HG03565 (cell line): Measurements from ENCODE around the gene ATL3.
"Not testable (repeated sequence)": the region's sequence is repeated elsewhere in the genome, so short reads cannot be mapped to it uniquely, and the experiment has no call there.

Experiments
- ATAC-seq: cut with Tn5 transposase; IDR thresholded peaks from one replicate; pipeline ENCODE4 v1.9.1; 2021; ENCODE audit warnings: mild to moderate bottlenecking, moderate library complexity; ENCODE audit not compliant: unreplicated experiment

ATL3 gene

GRCh38 chr11:63595296-63595695 lies 75.9 kb downstream of the ATL3 start:
- no peak for ATAC-seq

GRCh38 chr11:63592975-63593395 lies 78.2 kb downstream of the ATL3 start:
- no peak for ATAC-seq

DNA sequence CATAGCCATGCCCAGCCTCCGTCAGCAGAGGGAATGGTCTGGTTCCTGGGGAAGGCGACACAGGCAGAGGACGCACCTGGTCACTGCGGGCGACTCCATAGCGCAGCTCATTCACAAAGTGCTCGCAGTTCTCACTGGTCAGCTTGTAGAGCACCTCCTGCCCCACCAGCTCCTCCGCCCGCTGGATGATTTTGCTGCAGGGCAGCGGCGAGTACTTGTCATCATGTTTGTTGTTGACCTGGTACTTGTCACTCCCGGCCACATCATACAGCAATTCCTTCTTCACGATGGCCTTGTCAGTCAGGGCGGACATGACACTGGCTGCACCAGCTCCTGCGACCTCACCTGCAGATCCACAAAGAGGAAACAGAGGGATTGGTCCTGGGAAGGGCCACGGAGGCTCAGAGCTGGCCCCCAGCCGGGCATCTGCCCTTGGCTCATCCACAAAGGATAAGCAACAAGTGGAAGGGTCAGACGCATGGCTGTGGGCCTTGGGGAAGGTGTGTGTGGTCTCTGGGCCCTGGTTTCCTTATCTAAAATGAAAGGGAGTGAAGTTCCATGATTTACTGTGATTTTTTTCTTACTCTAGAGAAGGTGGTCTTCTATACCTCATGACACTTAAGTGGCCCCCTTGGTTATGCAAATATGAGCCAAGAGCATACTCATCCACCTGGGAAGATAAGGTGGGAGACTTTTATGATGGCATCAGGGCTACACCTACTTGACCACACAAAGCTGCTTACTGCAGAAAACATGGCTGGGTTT lies 81.0 kb downstream of the ATL3 start:
- no peak for ATAC-seq

GRCh38 chr11:63589000-63589399 lies 82.2 kb downstream of the ATL3 start:
- no peak for ATAC-seq

GRCh38 chr11:63586451-63587166 lies 84.6 kb downstream of the ATL3 start:
- ATAC-seq, result no peak

GRCh38 chr11:63583357-63583677 lies 87.9 kb downstream of the ATL3 start:
- ATAC-seq, result no peak

DNA sequence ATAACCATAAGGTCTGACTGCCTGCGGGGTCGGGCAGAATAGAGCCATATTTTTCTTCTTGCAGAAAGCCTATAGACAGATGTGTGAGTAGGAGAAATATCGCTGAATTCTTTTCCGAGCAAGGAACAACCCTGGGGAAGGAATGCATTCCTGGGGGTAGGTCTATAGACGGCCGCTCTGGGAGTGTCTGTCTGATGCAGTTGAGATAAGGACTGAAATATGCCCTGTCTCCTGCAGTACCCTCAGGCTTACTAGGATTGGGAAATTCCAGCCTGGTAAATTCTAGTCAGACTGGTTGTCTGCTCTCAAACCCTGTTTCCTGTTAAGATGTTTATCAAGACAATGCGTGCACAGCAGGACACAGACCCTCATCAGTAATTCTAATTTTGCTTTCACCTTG lies 90.0 kb downstream of the ATL3 start:
- not testable (repeated sequence) for ATAC-seq

DNA sequence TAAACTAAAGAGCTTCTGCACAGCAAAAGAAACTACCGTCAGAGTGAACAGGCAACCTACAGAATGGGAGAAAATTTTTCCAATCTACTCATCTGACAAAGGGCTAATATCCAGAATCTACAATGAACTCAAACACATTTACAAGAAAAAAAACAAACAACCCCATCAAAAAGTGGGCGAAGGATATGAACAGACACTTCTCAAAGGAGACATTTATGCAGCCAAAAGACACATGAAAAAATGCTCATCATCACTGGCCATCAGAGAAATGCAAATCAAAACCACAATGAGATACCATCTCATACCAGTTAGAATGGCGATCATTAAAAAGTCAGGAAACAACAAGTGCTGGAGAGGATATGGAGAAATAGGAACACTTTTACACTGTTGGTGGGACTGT lies 92.3 kb downstream of the ATL3 start:
- ATAC-seq, result not testable (repeated sequence)

DNA sequence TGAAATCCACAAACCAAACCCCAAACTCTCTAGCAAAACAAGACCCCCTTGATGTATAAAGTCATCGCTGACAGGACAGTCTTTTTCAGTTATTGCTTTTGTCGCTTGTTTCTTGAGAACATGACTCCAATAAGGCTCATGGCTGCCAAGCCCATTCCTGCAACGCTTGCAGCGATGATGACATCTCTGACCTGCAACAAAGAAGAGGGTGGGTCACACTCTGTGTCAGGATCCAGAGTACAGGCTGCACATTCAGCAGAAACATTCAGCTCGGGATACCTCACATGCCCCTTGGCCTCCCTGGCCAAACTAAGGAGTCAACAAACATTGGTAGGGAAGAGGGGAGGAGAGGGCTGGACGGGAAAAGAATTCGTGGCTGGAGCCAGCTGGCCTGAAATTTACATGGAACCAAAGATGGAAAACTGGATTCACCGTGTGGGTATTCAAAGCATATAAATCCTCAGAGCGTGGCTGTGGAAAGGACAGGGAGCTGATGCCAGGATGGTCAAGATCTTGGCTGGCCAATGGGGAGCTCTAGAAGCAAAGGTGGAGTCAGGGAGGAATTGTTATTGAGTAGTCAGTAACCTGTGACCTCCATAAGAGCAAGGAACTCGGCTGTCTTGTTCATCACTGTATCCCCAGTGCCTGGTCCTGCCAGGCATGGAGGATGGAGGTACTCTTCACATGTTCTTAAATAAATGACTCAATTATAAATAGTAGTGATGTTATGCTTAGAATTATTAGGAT lies 96.1 kb downstream of the ATL3 start:
- no peak for ATAC-seq
